Testis (tissue), 2 donors: ENCODE results near the gene GSG1.
"Not testable (repeated sequence)": the region's sequence is repeated elsewhere in the genome, so short reads cannot be mapped to it uniquely, and the experiment has no call there.

Source experiments
- CTCF ChIP-seq, 3 experiments: fragments of 450-650 bp in 2 of 3; fragments of 200-600 bp in 1 of 3; sonication (generic) in 1 of 3; IDR thresholded peaks; one replicate each; pipeline ENCODE4 v1.5.1; 2016 to 2019; ENCODE audit warnings: antibody characterized with exemption in 3 of 3, mild to moderate bottlenecking in 2 of 3, moderate library complexity in 1 of 3
- POLR2A ChIP-seq: fragments of 450-650 bp; IDR thresholded peaks from one replicate; pipeline ENCODE4 v1.6.1; 2017; ENCODE audit warnings: antibody characterized with exemption, mild to moderate bottlenecking, moderate library complexity

GRCh38 chr12:13035335-13035734, 68.1 kb downstream of the GSG1 start:
- TF ChIP-seq CTCF (IDR thresholded peaks at IDR 0.05); POLR2A: not testable (repeated sequence)
